ENCODE data around the gene HOXD10. TPM values are rescaled to one million over a fixed set of nuclear protein-coding genes. Genes with fewer than 3 reads are reported as not detected.

Gene HOXD10
- polyA plus RNA-seq, 3 donors: 0.02 to 0.76 (median 0.45) TPM

GRCh38 chr2:176081376-176081836, 35.2 kb upstream of the HOXD10 start:
- no peak overlapping the region for H3K27ac ChIP-seq (ENCODE audit: low read depth, low read length)
- 6 to 15% (median 10%) methylated on average over 17 of the region's 17 CpGs for WGBS, 3 donors

- H3K27ac ChIP-seq (ENCODE audit: low read depth, low read length): no peak overlapping the region
- WGBS, 3 donors: 7 to 10% (median 9%) methylated on average over 61 to 62 of the region's 62 CpGs
Observed at GRCh38 chr2:176081837-176082524, 34.6 kb upstream of the HOXD10 start.

GRCh38 chr2:176082525-176082823, 34.1 kb upstream of the HOXD10 start:
- no peak overlapping the region for H3K27ac ChIP-seq (ENCODE audit: low read depth, low read length)
- 9 to 18% (median 10%) methylated on average over 10 of the region's 10 CpGs for WGBS, 3 donors

GRCh38 chr2:176082824-176083751, 33.5 kb upstream of the HOXD10 start:
- H3K27ac ChIP-seq (ENCODE audit: low read depth, low read length): no peak overlapping the region
- WGBS, 3 donors: 4 to 8% (median 7%) methylated on average over 62 to 66 of the region's 66 CpGs

- 8 to 16% (median 15%) methylated on average over 27 of the region's 27 CpGs for WGBS, 3 donors
- no peak within 1 kb of the TSS for H3K27ac ChIP-seq (ENCODE audit: low read depth, low read length)
Observed at GRCh38 chr2:176083796-176084261, 32.7 kb upstream of the HOXD10 start, which contains the start of gene EVX2. Gene EVX2, minus strand, starts transcription at chr2:176083962. Its CDS starts 186 bp downstream, at chr2:176083776.

GRCh38 chr2:176084611-176085119, 31.9 kb upstream of the HOXD10 start:
- WGBS, 3 donors: 5% methylated on average over 26 of the region's 26 CpGs

GRCh38 chr2:176085120-176085788, 31.3 kb upstream of the HOXD10 start:
- 5 to 8% (median 7%) methylated on average over 39 to 40 of the region's 40 CpGs for WGBS, 3 donors
- H3K27ac ChIP-seq (ENCODE audit: low read depth, low read length): no peak overlapping the region

More at GRCh38 chr2:176084611-176085119, 31.9 kb upstream of the HOXD10 start:
- H3K27ac ChIP-seq (ENCODE audit: low read depth, low read length): no peak overlapping the region

GRCh38 chr2:176085861-176086771, 30.5 kb upstream of the HOXD10 start:
- 3 to 7% (median 3%) methylated on average over 45 to 46 of the region's 46 CpGs for WGBS, 3 donors
- H3K27ac ChIP-seq (ENCODE audit: low read depth, low read length): no peak overlapping the region

- H3K27ac ChIP-seq (ENCODE audit: low read depth, low read length): no peak overlapping the region
- 21 to 43% (median 30%) methylated on average over 29 of the region's 29 CpGs for WGBS, 3 donors
Observed at GRCh38 chr2:176087330-176088047, 29.1 kb upstream of the HOXD10 start.

- no peak overlapping the region for H3K27ac ChIP-seq (ENCODE audit: low read depth, low read length)
- WGBS, 3 donors: 3 to 11% (median 6%) methylated on average over 49 of the region's 49 CpGs
Observed at GRCh38 chr2:176088048-176088936, 28.3 kb upstream of the HOXD10 start.

- H3K27ac ChIP-seq (ENCODE audit: low read depth, low read length): no peak overlapping the region
- WGBS, 3 donors: 7 to 22% (median 8%) methylated on average over 6 of the region's 6 CpGs
Observed at GRCh38 chr2:176088937-176089842, 27.4 kb upstream of the HOXD10 start.

GRCh38 chr2:176089843-176090395, 26.7 kb upstream of the HOXD10 start:
- H3K27ac ChIP-seq (ENCODE audit: low read depth, low read length): no peak overlapping the region

GRCh38 chr2:176090862-176091261, 25.7 kb upstream of the HOXD10 start:
- WGBS, 3 donors: 27 to 39% (median 31%) methylated on average over 5 of the region's 5 CpGs
- no peak overlapping the region for H3K27ac ChIP-seq (ENCODE audit: low read depth, low read length)

GRCh38 chr2:176091329-176092258, 25.0 kb upstream of the HOXD10 start:
- H3K27ac ChIP-seq (ENCODE audit: low read depth, low read length): no peak overlapping the region
- 6 to 23% (median 7%) methylated on average over 31 of the region's 31 CpGs for WGBS, 3 donors
